ENCODE results near the gene FCGR1A.
"Not testable (repeated sequence)": the region's sequence is repeated elsewhere in the genome, so short reads cannot be mapped to it uniquely, and the experiment has no call there.

DNA sequence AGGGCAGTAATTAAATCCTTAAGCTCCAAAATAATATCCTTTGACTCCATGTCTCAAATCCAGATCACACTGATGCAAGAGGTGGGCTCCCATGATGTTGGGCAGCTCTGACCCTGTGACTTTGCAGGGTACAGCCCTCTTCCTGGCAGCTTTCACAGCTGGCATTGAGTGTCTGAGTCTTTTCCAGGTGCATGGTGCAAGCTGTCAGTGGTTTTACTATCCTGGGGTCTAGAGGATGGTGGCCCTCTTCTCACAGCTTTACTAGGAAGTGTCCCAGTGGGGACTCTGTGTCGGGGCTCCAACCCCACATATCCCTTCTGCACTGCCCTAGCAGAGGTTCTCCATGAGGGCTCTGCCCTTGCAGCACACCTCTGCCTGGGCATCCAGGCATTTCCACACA is 16.3 kb upstream of the FCGR1A start:
- TF ChIP-seq EZH2 (IDR thresholded peaks at IDR 0.05; ENCODE audit: borderline replicate concordance, insufficient read depth, low read depth, low read length, poor library complexity, severe bottlenecking), result not testable (repeated sequence)
- TF ChIP-seq, protein P1, sequence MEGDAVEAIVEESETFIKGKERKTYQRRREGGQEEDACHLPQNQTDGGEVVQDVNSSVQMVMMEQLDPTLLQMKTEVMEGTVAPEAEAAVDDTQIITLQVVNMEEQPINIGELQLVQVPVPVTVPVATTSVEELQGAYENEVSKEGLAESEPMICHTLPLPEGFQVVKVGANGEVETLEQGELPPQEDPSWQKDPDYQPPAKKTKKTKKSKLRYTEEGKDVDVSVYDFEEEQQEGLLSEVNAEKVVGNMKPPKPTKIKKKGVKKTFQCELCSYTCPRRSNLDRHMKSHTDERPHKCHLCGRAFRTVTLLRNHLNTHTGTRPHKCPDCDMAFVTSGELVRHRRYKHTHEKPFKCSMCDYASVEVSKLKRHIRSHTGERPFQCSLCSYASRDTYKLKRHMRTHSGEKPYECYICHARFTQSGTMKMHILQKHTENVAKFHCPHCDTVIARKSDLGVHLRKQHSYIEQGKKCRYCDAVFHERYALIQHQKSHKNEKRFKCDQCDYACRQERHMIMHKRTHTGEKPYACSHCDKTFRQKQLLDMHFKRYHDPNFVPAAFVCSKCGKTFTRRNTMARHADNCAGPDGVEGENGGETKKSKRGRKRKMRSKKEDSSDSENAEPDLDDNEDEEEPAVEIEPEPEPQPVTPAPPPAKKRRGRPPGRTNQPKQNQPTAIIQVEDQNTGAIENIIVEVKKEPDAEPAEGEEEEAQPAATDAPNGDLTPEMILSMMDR (IDR thresholded peaks at IDR 0.05), result not testable (repeated sequence)

Data from B cell (primary cell).